Breast epithelium (tissue), 3 donors: Measurements from ENCODE around the gene CNR1.

Experiments
- POLR2A ChIP-seq: fragments of 450-650 bp; IDR thresholded peaks from one replicate; pipeline ENCODE4 v1.6.1; 2016; ENCODE audit warnings: antibody characterized with exemption, mild to moderate bottlenecking, moderate library complexity
- POLR2AphosphoS5 ChIP-seq, 3 donors: sonication (generic); formaldehyde crosslinking; IDR thresholded peaks; one replicate each; pipeline ENCODE4 v1.6.1; 2017; ENCODE audit warnings: antibody characterized with exemption in 3 of 3
- TF ChIP-seq, protein P1 (sequence below), 3 donors: fragments of 450-650 bp; IDR thresholded peaks; one replicate each; pipeline ENCODE4 v1.5.1; 2016 to 2017; ENCODE audit warnings: antibody characterized with exemption in 3 of 3, mild to moderate bottlenecking in 3 of 3, moderate library complexity in 3 of 3

- TF ChIP-seq, protein P1, sequence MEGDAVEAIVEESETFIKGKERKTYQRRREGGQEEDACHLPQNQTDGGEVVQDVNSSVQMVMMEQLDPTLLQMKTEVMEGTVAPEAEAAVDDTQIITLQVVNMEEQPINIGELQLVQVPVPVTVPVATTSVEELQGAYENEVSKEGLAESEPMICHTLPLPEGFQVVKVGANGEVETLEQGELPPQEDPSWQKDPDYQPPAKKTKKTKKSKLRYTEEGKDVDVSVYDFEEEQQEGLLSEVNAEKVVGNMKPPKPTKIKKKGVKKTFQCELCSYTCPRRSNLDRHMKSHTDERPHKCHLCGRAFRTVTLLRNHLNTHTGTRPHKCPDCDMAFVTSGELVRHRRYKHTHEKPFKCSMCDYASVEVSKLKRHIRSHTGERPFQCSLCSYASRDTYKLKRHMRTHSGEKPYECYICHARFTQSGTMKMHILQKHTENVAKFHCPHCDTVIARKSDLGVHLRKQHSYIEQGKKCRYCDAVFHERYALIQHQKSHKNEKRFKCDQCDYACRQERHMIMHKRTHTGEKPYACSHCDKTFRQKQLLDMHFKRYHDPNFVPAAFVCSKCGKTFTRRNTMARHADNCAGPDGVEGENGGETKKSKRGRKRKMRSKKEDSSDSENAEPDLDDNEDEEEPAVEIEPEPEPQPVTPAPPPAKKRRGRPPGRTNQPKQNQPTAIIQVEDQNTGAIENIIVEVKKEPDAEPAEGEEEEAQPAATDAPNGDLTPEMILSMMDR (IDR thresholded peaks at IDR 0.05): no peak
- TF ChIP-seq POLR2AphosphoS5 (IDR thresholded peaks at IDR 0.05) (no peak), POLR2A (no peak)
Observed at GRCh38 chr6:88105741-88106340, 60.3 kb downstream of the CNR1 start.
